Endothelial cell of umbilical vein (primary cell): ENCODE measurements around the gene PDXDC1. TPM values are rescaled to one million over a fixed set of nuclear protein-coding genes. Genes with fewer than 3 reads are reported as not detected.
"Not testable (repeated sequence)": the region's sequence is repeated elsewhere in the genome, so short reads cannot be mapped to it uniquely, and the experiment has no call there.

ENCODE experiments used
- BruUV-seq: library from RNA; stranded (reverse); fragments of 400-500 nt; replicated peaks from 2 replicates; lab custom pipeline; 2021; lab: Mats Ljungman, UMichigan
- CTCF ChIA-PET: fragments of 300-600, 350-600 bp; sonication (Branson Sonifier 250); formaldehyde crosslinking; loops from one replicate; lab custom pipeline; 2021; ENCODE audit warnings: antibody characterized with exemption, inconsistent platforms; lab: Charles Lee
- POLR2A ChIA-PET: fragments of 300-600, 350-600 bp; sonication (Branson Sonifier 250); formaldehyde crosslinking; loops from one replicate; lab custom pipeline; 2021; ENCODE audit warnings: antibody characterized with exemption, inconsistent platforms; lab: Charles Lee
- DNase-seq: peaks from one replicate; pipeline ENCODE4 v3.0.0-alpha.2; 2011; ENCODE audit warnings: low read depth, low spot score
- FAIRE-seq: peaks from 2 replicates; lab custom pipeline; 2011; peaks lifted over from hg19 to GRCh38; lab: Jason Lieb, UNC
- H2AFZ ChIP-seq: 2 replicates; pipeline ENCODE4 v1.6.0; 2012; ENCODE audit warnings: low read depth, low read length, control low read depth, inconsistent platforms
- H3K27ac ChIP-seq: 2 replicates; pipeline ENCODE4 v1.5.1; 2011; ENCODE audit warnings: low read depth, mild to moderate bottlenecking, control low read depth, low read length, moderate library complexity; ENCODE audit not compliant: insufficient read depth
- H3K27me3 ChIP-seq, 2 experiments: 2 replicates each; pipeline versions ENCODE4 v1.6.0 to v1.6.1; 2011; ENCODE audit warnings: low read length in 2 of 2, mixed read lengths in 1 of 2; ENCODE audit not compliant: control insufficient read depth in 2 of 2, insufficient read depth in 2 of 2
- H3K36me3 ChIP-seq, 2 experiments: 2 replicates in 1 of 2; 3 replicates in 1 of 2; pipeline ENCODE4 v1.5.1; 2011; ENCODE audit warnings: low read length in 2 of 2, mild to moderate bottlenecking in 1 of 2, moderate library complexity in 1 of 2; ENCODE audit not compliant: control insufficient read depth in 2 of 2, insufficient read depth in 2 of 2; ENCODE audit errors: extremely low read depth in 1 of 2
- H3K4me1 ChIP-seq: 3 replicates; pipeline ENCODE4 v1.5.1; 2011; ENCODE audit warnings: mild to moderate bottlenecking, low read length; ENCODE audit not compliant: control insufficient read depth, insufficient read depth; ENCODE audit errors: extremely low read depth
- H3K4me2 ChIP-seq: 2 replicates; pipeline ENCODE4 v1.6.1; 2011; ENCODE audit warnings: low read length, control low read depth, mixed read lengths; ENCODE audit not compliant: insufficient read depth
- H3K4me3 ChIP-seq, 3 experiments: fragments of 200-600 bp in 1 of 3; sonication (generic), shearing (Covaris generic) in 1 of 3; replicated peaks in 1 of 3; 2 replicates each; pipeline ENCODE4 v1.5.1; 2011 to 2016; ENCODE audit warnings: control low read depth in 3 of 3, low read length in 3 of 3, mild to moderate bottlenecking in 2 of 3, inconsistent platforms in 1 of 3, low read depth in 1 of 3, moderate library complexity in 1 of 3; ENCODE audit not compliant: insufficient read depth in 1 of 3
- H3K79me2 ChIP-seq: 2 replicates; pipeline ENCODE4 v1.6.0; 2012; ENCODE audit warnings: low read length, inconsistent platforms; ENCODE audit not compliant: control insufficient read depth, insufficient read depth
- H3K9ac ChIP-seq: replicated peaks from 2 replicates; pipeline ENCODE3; 2011; ENCODE audit warnings: low read length, control low read depth; ENCODE audit not compliant: insufficient read depth; ENCODE audit errors: extremely low read depth
- H3K9me1 ChIP-seq: replicated peaks from 3 replicates; pipeline ENCODE4 v1.6.0; 2011; ENCODE audit warnings: mild to moderate bottlenecking, low read length; ENCODE audit not compliant: control insufficient read depth, insufficient read depth; ENCODE audit errors: extremely low read depth
- H3K9me3 ChIP-seq: replicated peaks from 2 replicates; pipeline ENCODE4 v1.5.1; 2012; ENCODE audit warnings: low read length, inconsistent platforms; ENCODE audit not compliant: control insufficient read depth, insufficient read depth
- H4K20me1 ChIP-seq: replicated peaks from 2 replicates; pipeline ENCODE3; 2011; ENCODE audit warnings: mild to moderate bottlenecking, low read length; ENCODE audit not compliant: control insufficient read depth, insufficient read depth; ENCODE audit errors: extremely low read depth
- dilution Hi-C: fragments of 300-500 bp; cut with MboI; formaldehyde crosslinking; loops from one replicate; pipeline ENCODE4 v1.15.0; 2019; ENCODE audit warnings: low sequenced_read_pairs; ENCODE audit not compliant: extremely low pct_ligation_motif_present
- intact Hi-C: fragments of 100-400 bp; cut with micrococcal nuclease; formaldehyde crosslinking; loops from one replicate; pipeline ENCODE4 v1.10.0; 2022
- polyA plus RNA-seq, 4 experiments: library from polyadenylated mRNA; depleted of rRNA in 3 of 4; stranded (reverse) in 3 of 4; unstranded in 1 of 4; fragments of >200 nt; gene quantifications; 2 replicates each; pipeline versions ENCODE4 v1.2.1 to v1.2.3, GENCODE V29; 2011 to 2012; ENCODE audit warnings: missing spikeins in 1 of 4
- total RNA-seq: library from RNA; stranded (reverse); gene quantifications from 2 replicates; pipeline ENCODE4 v1.2.3, GENCODE V29; 2021

PDXDC1 gene
- total and polyA plus RNA-seq, 2 donors (not counting 3 experiments of a cell fraction or from before 2014, with no cell fraction given) = 44.6 to 78.9 TPM

GRCh38 chr16:15144781-15145417, 170.1 kb downstream of the PDXDC1 start:
- H3K9ac ChIP-seq, H3K9me3 ChIP-seq, H3K4me1 ChIP-seq, CTCF ChIA-PET, intact Hi-C loops, H3K27me3 ChIP-seq, H3K36me3 ChIP-seq, POLR2A ChIA-PET, H3K9me1 ChIP-seq, H4K20me1 ChIP-seq, BruUV-seq, H2AFZ ChIP-seq, H3K4me3 ChIP-seq, DNase-seq, dilution Hi-C loops: not testable (repeated sequence)
- H3K27ac ChIP-seq = peak overlapping the region; percentile 50
- FAIRE-seq = peak; percentile 63
- H3K4me2 ChIP-seq = peak overlapping the region; percentile 42
- H3K79me2 ChIP-seq = peaks cover 21% of the 10 kb centered on the region

- peaks cover 21% of the 10 kb centered on the region for H3K79me2 ChIP-seq
- H3K9me3 ChIP-seq, H4K20me1 ChIP-seq, CTCF ChIA-PET, H3K27ac ChIP-seq, H3K9ac ChIP-seq, H3K27me3 ChIP-seq, intact Hi-C loops, POLR2A ChIA-PET, dilution Hi-C loops, DNase-seq, H3K36me3 ChIP-seq, H2AFZ ChIP-seq, H3K9me1 ChIP-seq, H3K4me2 ChIP-seq, H3K4me1 ChIP-seq, FAIRE-seq, H3K4me3 ChIP-seq, BruUV-seq: not testable (repeated sequence)
Observed at GRCh38 chr16:15145418-15146263, 170.8 kb downstream of the PDXDC1 start.

- FAIRE-seq, dilution Hi-C loops, H3K27me3 ChIP-seq, H2AFZ ChIP-seq, H3K9me1 ChIP-seq, BruUV-seq, POLR2A ChIA-PET, H3K4me3 ChIP-seq, intact Hi-C loops, H3K9me3 ChIP-seq, H4K20me1 ChIP-seq, DNase-seq, H3K9ac ChIP-seq, H3K4me2 ChIP-seq, CTCF ChIA-PET, H3K27ac ChIP-seq, H3K4me1 ChIP-seq, H3K36me3 ChIP-seq: not testable (repeated sequence)
- peaks cover 17% of the 10 kb centered on the region for H3K79me2 ChIP-seq
Observed at GRCh38 chr16:15146264-15146662, 171.4 kb downstream of the PDXDC1 start.

- H3K4me3 ChIP-seq, H2AFZ ChIP-seq, POLR2A ChIA-PET, H3K9me1 ChIP-seq, FAIRE-seq, DNase-seq, H3K9ac ChIP-seq, H4K20me1 ChIP-seq, intact Hi-C loops, BruUV-seq, H3K36me3 ChIP-seq, H3K27me3 ChIP-seq, H3K4me2 ChIP-seq, H3K4me1 ChIP-seq, H3K9me3 ChIP-seq, H3K27ac ChIP-seq, CTCF ChIA-PET, dilution Hi-C loops: not testable (repeated sequence)
- H3K79me2 ChIP-seq = peaks cover 10% of the 10 kb centered on the region
Observed at GRCh38 chr16:15148831-15149230, 174.0 kb downstream of the PDXDC1 start.
